ENCODE data around the gene CFAP92. TPM values are rescaled to one million over a fixed set of nuclear protein-coding genes. Genes with fewer than 3 reads are reported as not detected.

CFAP92 gene
- total RNA-seq, 1 donor from 2014 or later: not detected

GRCh38 chr3:128879991-128880390 is 113.9 kb downstream of the CFAP92 start:
- no peak for TF ChIP-seq CTCF (IDR thresholded peaks at IDR 0.05)
- H3K4me3 Mint-ChIP-seq: peak overlapping the region; percentile 88
- no peak for ATAC-seq (ENCODE audit: low read depth)
- H3K27me3 Mint-ChIP-seq: no peaks in the 10 kb centered on the region
- ChIA-PET POLR2A (interaction anchor here (0.5 to 3.2 kb wide), 12 partner anchors 8 to 757 kb away, joined by 4 to 45 read pairs (median 5); partner anchors contain the start of genes ISY1, RAB43 and RUVBL1), CTCF (interaction anchor here (2.4 to 3.9 kb wide), 2 partner anchors 85 to 199 kb away, joined by 8 to 15 read pairs; no protein-coding TSS in a partner anchor)
- H3K27ac Mint-ChIP-seq: peak overlapping the region; percentile 92
- intact Hi-C loops (cut with micrococcal nuclease): loop anchor here (1.0 to 10.0 kb wide), 12 partner anchors 33 to 1012 kb away; partner anchors contain the start of genes CNBP, COPG1, IFT122 and RAB7A
- no peak for DNase-seq
- H3K36me3 Mint-ChIP-seq (ENCODE audit: low read depth): peaks cover 42% of the 10 kb centered on the region
- H3K4me1 Mint-ChIP-seq: peaks cover 52% of the 10 kb centered on the region
- H3K9me3 Mint-ChIP-seq: no peaks in the 10 kb centered on the region

GRCh38 chr3:128879125-128879969 is 114.5 kb downstream of the CFAP92 start, which contains the start of gene ACAD9:
Gene ACAD9 (plus strand): TSS chr3:128879620. CDS start chr3:128879692, 72 bp downstream.
- no peaks in the 10 kb centered on the region for H3K27me3 Mint-ChIP-seq
- peak within 1 kb of the TSS; percentile 92 for H3K27ac Mint-ChIP-seq
- peak within 1 kb of the TSS; percentile 88 for H3K4me3 Mint-ChIP-seq
- CTCF ChIA-PET: interaction anchor here (0.8 to 3.9 kb wide), 4 partner anchors 84 to 262 kb away, joined by 3 to 15 read pairs (median 8); no protein-coding TSS in a partner anchor
- peak; percentile 94 for ATAC-seq (ENCODE audit: low read depth)
- TF ChIP-seq CTCF (IDR thresholded peaks at IDR 0.05): no peak
- peak; percentile 99 for DNase-seq
- H3K36me3 Mint-ChIP-seq (ENCODE audit: low read depth): peaks cover 38% of the 10 kb centered on the region
- POLR2A ChIA-PET: interaction anchor here (0.5 to 3.2 kb wide), 24 partner anchors 8 to 756 kb away, joined by 3 to 45 read pairs (median 4); partner anchors contain the start of genes CFAP92, CNBP, COPG1 and ISY1
- intact Hi-C loops (cut with micrococcal nuclease): loop anchor here (1.0 to 10.0 kb wide), 12 partner anchors 33 to 1013 kb away; partner anchors contain the start of genes CNBP, COPG1, IFT122 and RAB7A
- no peaks in the 10 kb centered on the region for H3K9me3 Mint-ChIP-seq
- peaks cover 52% of the 10 kb centered on the region for H3K4me1 Mint-ChIP-seq

GRCh38 chr3:128878556-128879124 is 115.2 kb downstream of the CFAP92 start:
- Mint-ChIP-seq H3K36me3 (ENCODE audit: low read depth) (peaks cover 33% of the 10 kb centered on the region), H3K9me3 (no peaks in the 10 kb centered on the region), H3K27ac (peak overlapping the region; percentile 92), H3K27me3 (no peaks in the 10 kb centered on the region), H3K4me1 (peaks cover 51% of the 10 kb centered on the region), H3K4me3 (peak overlapping the region; percentile 88)
- ChIA-PET CTCF (interaction anchor here (1.7 to 3.9 kb wide), 3 partner anchors 83 to 261 kb away, joined by 8 to 15 read pairs (median 8); no protein-coding TSS in a partner anchor), POLR2A (interaction anchor here (0.9 to 3.2 kb wide), 21 partner anchors 9 to 755 kb away, joined by 3 to 45 read pairs (median 5); partner anchors contain the start of genes CFAP92, CNBP, COPG1 and ISY1)
- no peak for DNase-seq
- ATAC-seq (ENCODE audit: low read depth): peak; percentile 17
- intact Hi-C loops (cut with micrococcal nuclease): loop anchor here (1.0 to 10.0 kb wide), 12 partner anchors 32 to 1014 kb away; partner anchors contain the start of genes CNBP, COPG1, IFT122 and RAB7A
- no peak for TF ChIP-seq CTCF (IDR thresholded peaks at IDR 0.05)

- ATAC-seq (ENCODE audit: low read depth) (no peak), DNase-seq (no peak)
- intact Hi-C loops (cut with micrococcal nuclease): loop anchor here (2.0 to 10.0 kb wide), 7 partner anchors 31 to 1014 kb away; partner anchors contain the start of genes CNBP, COPG1, IFT122 and TMCC1
- ChIA-PET CTCF (interaction anchor here (1.7 to 3.9 kb wide), 3 partner anchors 83 to 261 kb away, joined by 8 to 15 read pairs (median 8); no protein-coding TSS in a partner anchor), POLR2A (interaction anchor here (0.9 to 3.2 kb wide), 9 partner anchors 10 to 371 kb away, joined by 3 to 45 read pairs (median 5); partner anchors contain the start of genes COPG1, RAB43 and RPN1)
- Mint-ChIP-seq H3K4me3 (peak overlapping the region; percentile 88), H3K27ac (peak overlapping the region; percentile 92), H3K4me1 (peaks cover 50% of the 10 kb centered on the region), H3K9me3 (no peaks in the 10 kb centered on the region), H3K36me3 (ENCODE audit: low read depth) (peaks cover 31% of the 10 kb centered on the region), H3K27me3 (no peaks in the 10 kb centered on the region)
- TF ChIP-seq CTCF (IDR thresholded peaks at IDR 0.05): no peak
Observed at GRCh38 chr3:128878011-128878457, 115.8 kb downstream of the CFAP92 start.
